H1 (cell line): ENCODE data around the gene TTC21A. TPM values are rescaled to one million over a fixed set of nuclear protein-coding genes. Genes with fewer than 3 reads are reported as not detected.

ENCODE experiments used
- CTCF ChIA-PET: fragments of 300-600 bp; sonication (Branson Sonifier 250); formaldehyde crosslinking; loops from one replicate; lab custom pipeline; 2021; ENCODE audit not compliant: partially characterized antibody; lab: Charles Lee
- POLR2A ChIA-PET: fragments of 300-600 bp; sonication (Branson Sonifier 250); formaldehyde crosslinking; loops from one replicate; lab custom pipeline; 2021; ENCODE audit warnings: inconsistent platforms; ENCODE audit not compliant: partially characterized antibody; lab: Charles Lee
- DNase-seq, 2 experiments: peaks; one replicate each; pipeline versions ENCODE4 v3.0.0 to v3.0.0-alpha.2; 2010 to 2022; ENCODE audit warnings: low spot score in 2 of 2, low read depth in 1 of 2, mixed read lengths in 1 of 2
- FAIRE-seq: peaks from 2 replicates; lab custom pipeline; 2011; peaks lifted over from hg19 to GRCh38; lab: Jason Lieb, UNC
- H2AFZ ChIP-seq: 2 replicates; pipeline ENCODE4 v1.8.1; 2012; ENCODE audit warnings: low read length, inconsistent platforms
- H2AK5ac ChIP-seq: 2 replicates; pipeline ENCODE4 v1.6.1; 2013; ENCODE audit warnings: low read depth, low read length
- H2BK120ac ChIP-seq: replicated peaks from 2 replicates; pipeline ENCODE3; 2013; ENCODE audit warnings: low read depth, low read length, inconsistent platforms
- H2BK12ac ChIP-seq: 2 replicates; pipeline ENCODE4 v1.6.1; 2013; ENCODE audit warnings: low read depth, low read length
- H2BK15ac ChIP-seq: 2 replicates; pipeline ENCODE4 v1.6.1; 2013; ENCODE audit warnings: low read length
- H2BK20ac ChIP-seq: 2 replicates; pipeline ENCODE4 v1.6.1; 2013; ENCODE audit warnings: low read length
- H2BK5ac ChIP-seq: 2 replicates; pipeline ENCODE4 v1.6.1; 2013; ENCODE audit warnings: low read depth, low read length
- H3K14ac ChIP-seq: 2 replicates; pipeline ENCODE4 v1.6.1; 2013; ENCODE audit warnings: inconsistent platforms; ENCODE audit not compliant: insufficient read length
- H3K18ac ChIP-seq: 2 replicates; pipeline ENCODE4 v1.6.1; 2013; ENCODE audit warnings: low read length; ENCODE audit errors: extremely low read depth
- H3K23ac ChIP-seq: 2 replicates; pipeline ENCODE4 v1.6.1; 2013; ENCODE audit warnings: inconsistent platforms; ENCODE audit not compliant: insufficient read length
- H3K23me2 ChIP-seq: 2 replicates; pipeline ENCODE4 v1.6.1; 2013; ENCODE audit warnings: low read depth, low read length
- H3K27ac ChIP-seq: 2 replicates; pipeline ENCODE4 v1.6.1; 2011; ENCODE audit warnings: low read depth, low read length, inconsistent platforms
- H3K27me3 ChIP-seq, 4 experiments: replicated peaks in 1 of 4; 1 replicate in 1 of 4; 2 replicates in 3 of 4; pipeline versions ENCODE4 v1.6.1 to v1.8.1; 2011 to 2013; ENCODE audit warnings: low read length in 3 of 4, mild to moderate bottlenecking in 3 of 4, inconsistent platforms in 2 of 4, mixed read lengths in 2 of 4, moderate library complexity in 1 of 4; ENCODE audit not compliant: control insufficient read depth in 3 of 4, insufficient read depth in 3 of 4; ENCODE audit errors: extremely low read depth in 1 of 4
- H3K36me3 ChIP-seq, 4 experiments: 2 replicates each; pipeline versions ENCODE4 v1.6.1 to v1.8.1; 2011 to 2013; ENCODE audit warnings: mild to moderate bottlenecking in 4 of 4, low read length in 3 of 4, moderate library complexity in 2 of 4, control low read depth in 1 of 4, inconsistent platforms in 1 of 4; ENCODE audit not compliant: insufficient read depth in 4 of 4, control insufficient read depth in 2 of 4
- H3K4ac ChIP-seq: replicated peaks from 2 replicates; pipeline ENCODE3; 2013; ENCODE audit warnings: low read length, low read depth, mixed read lengths, inconsistent platforms; ENCODE audit not compliant: insufficient read length
- H3K4me1 ChIP-seq, 4 experiments: replicated peaks in 1 of 4; 1 replicate in 1 of 4; 2 replicates in 3 of 4; pipeline versions ENCODE4 v1.6.1 to v1.8.1; 2011 to 2013; ENCODE audit warnings: low read length in 3 of 4, inconsistent platforms in 2 of 4, mixed read lengths in 1 of 4; ENCODE audit not compliant: insufficient read depth in 4 of 4, control insufficient read depth in 3 of 4
- H3K4me2 ChIP-seq, 2 experiments: 2 replicates each; pipeline versions ENCODE4 v1.6.1 to v1.8.1; 2011 to 2013; ENCODE audit warnings: low read depth in 2 of 2, low read length in 2 of 2, control low read depth in 1 of 2, inconsistent platforms in 1 of 2, mild to moderate bottlenecking in 1 of 2; ENCODE audit not compliant: insufficient read depth in 1 of 2
- H3K4me3 ChIP-seq, 4 experiments: fragments of 200-600, 300-600 bp in 1 of 4; sonication (generic), shearing (Covaris generic), sonication (Bioruptor Twin) in 1 of 4; 2 replicates each; pipeline versions ENCODE4 v1.5.1 to v1.8.1; 2011 to 2016; ENCODE audit warnings: low read length in 4 of 4, low read depth in 3 of 4, control low read depth in 2 of 4, inconsistent platforms in 2 of 4, mild to moderate bottlenecking in 2 of 4, mixed read lengths in 1 of 4, moderate library complexity in 1 of 4; ENCODE audit not compliant: insufficient read depth in 2 of 4; ENCODE audit errors: extremely low read depth in 1 of 4
- H3K56ac ChIP-seq: replicated peaks from 2 replicates; pipeline ENCODE3; 2013; ENCODE audit warnings: low read depth, mild to moderate bottlenecking, mixed read lengths, low read length, inconsistent platforms; ENCODE audit not compliant: insufficient read length
- H3K79me1 ChIP-seq: 2 replicates; pipeline ENCODE4 v1.6.1; 2013; ENCODE audit warnings: low read depth, low read length, control low read depth
- H3K79me2 ChIP-seq, 2 experiments: 2 replicates each; pipeline versions ENCODE4 v1.6.1 to v1.8.1; 2012 to 2013; ENCODE audit warnings: low read length in 2 of 2, mild to moderate bottlenecking in 2 of 2, inconsistent platforms in 1 of 2; ENCODE audit not compliant: insufficient read depth in 2 of 2, control insufficient read depth in 1 of 2
- H3K9ac ChIP-seq, 4 experiments: replicated peaks in 1 of 4; 1 replicate in 1 of 4; 2 replicates in 3 of 4; pipeline versions ENCODE4 v1.6.1 to v1.8.1; 2011 to 2013; ENCODE audit warnings: low read depth in 3 of 4, low read length in 3 of 4, control low read depth in 2 of 4, mild to moderate bottlenecking in 2 of 4, moderate library complexity in 2 of 4, inconsistent platforms in 1 of 4; ENCODE audit errors: extremely low read depth in 1 of 4
- H3K9me3 ChIP-seq, 2 experiments: 2 replicates each; pipeline versions ENCODE4 v1.6.1 to v1.8.1; 2012 to 2013; ENCODE audit warnings: mild to moderate bottlenecking in 2 of 2, moderate library complexity in 2 of 2, control low read depth in 1 of 2, inconsistent platforms in 1 of 2, low read depth in 1 of 2, low read length in 1 of 2, mixed read lengths in 1 of 2; ENCODE audit not compliant: insufficient read depth in 2 of 2
- H4K20me1 ChIP-seq, 2 experiments: replicated peaks in 1 of 2; 2 replicates each; pipeline versions ENCODE3 to v1.8.1; 2011 to 2013; ENCODE audit warnings: inconsistent platforms in 2 of 2, low read length in 2 of 2, mild to moderate bottlenecking in 1 of 2; ENCODE audit not compliant: insufficient read depth in 2 of 2, control insufficient read depth in 1 of 2
- H4K5ac ChIP-seq: 2 replicates; pipeline ENCODE4 v1.6.1; 2013; ENCODE audit warnings: low read length, low read depth, mixed read lengths, inconsistent platforms; ENCODE audit not compliant: insufficient read length
- H4K8ac ChIP-seq: 2 replicates; pipeline ENCODE4 v1.8.0; 2013; ENCODE audit warnings: mild to moderate bottlenecking, moderate library complexity, low read length, inconsistent platforms; ENCODE audit not compliant: insufficient read depth; ENCODE audit errors: extremely low read depth
- H4K91ac ChIP-seq: replicated peaks from 2 replicates; pipeline ENCODE3; 2013; ENCODE audit warnings: low read length, mixed read lengths, inconsistent platforms; ENCODE audit not compliant: insufficient read length
- CBX5 ChIP-seq: fragments of 300-800, 300-1000 bp; sonication (generic); IDR thresholded peaks from 2 replicates; pipeline ENCODE4 v1.7.1; 2016; ENCODE audit warnings: antibody characterized with exemption, low read length, low read depth
- EP300 ChIP-seq, 2 experiments: IDR thresholded peaks; 1 replicate in 1 of 2; 2 replicates in 1 of 2; pipeline ENCODE4 v1.6.1; 2011 to 2012; ENCODE audit warnings: low read depth in 2 of 2, low read length in 2 of 2, mild to moderate bottlenecking in 2 of 2, borderline replicate concordance in 1 of 2, inconsistent platforms in 1 of 2, moderate library complexity in 1 of 2
- HDAC6 ChIP-seq: IDR thresholded peaks from one replicate; pipeline ENCODE4 v1.7.1; 2012; ENCODE audit warnings: low read depth, mild to moderate bottlenecking, inconsistent platforms, low read length, moderate library complexity
- MAFK ChIP-seq: IDR thresholded peaks from 2 replicates; pipeline ENCODE4 v1.6.1; 2012; ENCODE audit warnings: low read depth, mild to moderate bottlenecking, improper control_type of control experiment, low read length
- POLR2A ChIP-seq, 2 experiments: IDR thresholded peaks; 1 replicate in 1 of 2; 2 replicates in 1 of 2; pipeline ENCODE4 v1.6.1; 2011; ENCODE audit warnings: low read depth in 2 of 2, low read length in 2 of 2, mild to moderate bottlenecking in 2 of 2; ENCODE audit errors: control extremely low read depth in 1 of 2
- POU5F1 ChIP-seq: IDR thresholded peaks from 2 replicates; pipeline ENCODE4 v1.6.1; 2011; ENCODE audit warnings: low read depth, mild to moderate bottlenecking, low read length, moderate library complexity
- RAD21 ChIP-seq, 2 experiments: IDR thresholded peaks in 1 of 2; conservative IDR thresholded peaks in 1 of 2; 2 replicates each; pipeline ENCODE4 v1.6.1; 2011; ENCODE audit warnings: low read depth in 2 of 2, low read length in 2 of 2, improper control_type of control experiment in 1 of 2, inconsistent platforms in 1 of 2, mild to moderate bottlenecking in 1 of 2, moderate library complexity in 1 of 2
- RBBP5 ChIP-seq: IDR thresholded peaks from 2 replicates; pipeline ENCODE4 v1.7.1; 2012; ENCODE audit warnings: low read depth, mild to moderate bottlenecking, inconsistent platforms, low read length, moderate library complexity, borderline replicate concordance
- SIN3A ChIP-seq, 2 experiments: IDR thresholded peaks in 1 of 2; conservative IDR thresholded peaks in 1 of 2; 2 replicates each; pipeline ENCODE4 v1.6.1; 2011 to 2012; ENCODE audit warnings: low read length in 2 of 2, improper control_type of control experiment in 1 of 2, low read depth in 1 of 2, mild to moderate bottlenecking in 1 of 2
- SP4 ChIP-seq: IDR thresholded peaks from 2 replicates; pipeline ENCODE4 v1.6.1; 2012; ENCODE audit warnings: low read length, inconsistent platforms
- TAF1 ChIP-seq: IDR thresholded peaks from 2 replicates; pipeline ENCODE4 v1.6.1; 2011; ENCODE audit warnings: mild to moderate bottlenecking, low read depth, low read length
- WGBS, 2 experiments: shearing (Covaris generic) in 1 of 2; methylation state at CpG; one replicate each; pipeline versions ENCODE4 v1.1.6 to v1.1.7; 2013 to 2015; ENCODE audit warnings: low lambda C conversion rate in 2 of 2, mixed read lengths in 2 of 2, inconsistent platforms in 1 of 2, low coverage in 1 of 2, missing lambda C conversion rate in 1 of 2; ENCODE audit not compliant: insufficient replicate concordance in 2 of 2, insufficient coverage in 1 of 2, insufficient read length in 1 of 2; ENCODE audit errors: extremely low coverage in 1 of 2, missing lambda C conversion rate in 1 of 2; 5-methylcytosine and 5-hydroxymethylcytosine counted together
- polyA plus RNA-seq, 7 experiments: library from polyadenylated mRNA; depleted of rRNA in 3 of 7; stranded (reverse) in 5 of 7; unstranded in 2 of 7; fragments of >200 nt in 5 of 7; fragments of 200-250 nt in 2 of 7; gene quantifications; 1 replicate in 5 of 7; 2 replicates in 1 of 7; 4 replicates in 1 of 7; pipeline versions ENCODE4 v1.2.1 to v1.2.3, GENCODE V29; 2011 to 2013; ENCODE audit warnings: missing spikeins in 2 of 7, mixed read lengths in 2 of 7
- total RNA-seq: library from RNA; stranded (reverse); fragmentation: NEBNext Ultra II Directional; extraction: Animal tissue kit (Norgen Biotek cat#: 25700); gene quantifications from 2 replicates; pipeline ENCODE4 v1.2.1, GENCODE V29; 2021

The TTC21A gene
- total and polyA plus RNA-seq, 2 of the 8 experiments (the other 6 are each of a cell fraction or from before 2014, with no cell fraction given), result 2.3 to 2.8 TPM

DNA sequence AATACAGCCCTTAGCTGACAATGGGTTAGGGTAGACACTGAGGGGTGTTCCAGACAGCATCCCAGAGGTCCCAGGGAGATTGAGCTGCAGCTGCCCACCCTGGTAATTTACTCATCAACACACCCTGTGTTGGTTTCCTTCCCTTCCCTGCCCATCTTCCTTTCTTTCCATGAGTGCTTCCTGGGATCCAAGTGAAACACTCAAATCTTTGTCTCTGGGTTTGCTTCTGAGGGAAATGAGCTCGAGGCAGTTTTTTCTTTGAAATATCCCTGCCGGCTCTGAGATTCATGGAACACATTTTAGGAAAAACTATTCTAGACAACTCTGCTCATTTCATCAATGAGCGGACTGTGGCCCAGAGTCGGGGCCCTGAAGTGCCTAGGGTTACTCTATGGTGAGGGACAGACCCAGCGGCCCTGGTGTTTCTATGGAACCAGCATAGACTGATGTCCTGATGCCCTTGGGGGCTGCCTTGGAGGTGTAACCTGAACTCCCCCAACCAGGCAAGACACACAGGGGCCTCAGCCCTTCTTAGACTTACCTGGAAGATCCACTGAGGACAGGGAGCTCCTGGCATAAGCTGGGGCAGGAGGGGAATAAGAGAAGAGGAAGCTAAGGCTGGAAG is 60.8 kb downstream of the TTC21A start:
- H3K4me3 ChIP-seq, result no peak overlapping the region
- ChIA-PET POLR2A (interaction anchor here (1.2 to 1.4 kb wide), 5 partner anchors 10 to 52 kb away, joined by 3 to 4 read pairs (median 3); no protein-coding TSS in a partner anchor), CTCF (interaction anchor here (0.6 to 6.2 kb wide), 10 partner anchors 10 to 124 kb away, joined by 3 to 42 read pairs (median 8); no protein-coding TSS in a partner anchor)
- H2AK5ac ChIP-seq, result no peak overlapping the region
- 85% methylated on average over 5 of the region's 5 CpGs; no CpG with 5 or more reads in 1 of the 2 experiments for WGBS, 2 experiments
- no peak overlapping the region for H2BK120ac ChIP-seq
- H3K27me3 ChIP-seq, result no peaks in the 10 kb centered on the region
- no peaks in the 10 kb centered on the region for H3K36me3 ChIP-seq
- no peaks in the 10 kb centered on the region for H3K23me2 ChIP-seq
- H3K18ac ChIP-seq, result no peak overlapping the region
- no peak overlapping the region for H3K9ac ChIP-seq
- H3K9me3 ChIP-seq, result no peaks in the 10 kb centered on the region; a peak in 1 of 4 replicates
- H3K14ac ChIP-seq, result no peak overlapping the region
- peaks cover 0 to 11% (median 4%) of the 10 kb centered on the region in 4 experiments; a peak in 4 of 7 replicates for H3K4me1 ChIP-seq
- no peak overlapping the region for H3K56ac ChIP-seq
- no peaks in the 10 kb centered on the region for H4K20me1 ChIP-seq
- H3K4ac ChIP-seq, result no peak overlapping the region
- H2BK12ac ChIP-seq, result no peak overlapping the region
- no peak overlapping the region for H3K23ac ChIP-seq
- H2BK15ac ChIP-seq, result 0 out of 2 replicates have a peak overlapping the region, but pooled peaks have one; percentile 53
- no peaks in the 10 kb centered on the region for H3K79me1 ChIP-seq
- no peak overlapping the region for H4K5ac ChIP-seq
- no peak overlapping the region for H3K27ac ChIP-seq
- H4K8ac ChIP-seq, result no peak overlapping the region
- H4K91ac ChIP-seq, result no peak overlapping the region
- FAIRE-seq (no peak), DNase-seq (no peak)
- 0 out of 2 replicates have a peak overlapping the region, but pooled peaks have one; percentile 43 for H2BK20ac ChIP-seq
- H3K79me2 ChIP-seq, result no peaks in the 10 kb centered on the region
- no peak overlapping the region for H2AFZ ChIP-seq
- H2BK5ac ChIP-seq, result no peak overlapping the region
- no peak overlapping the region for H3K4me2 ChIP-seq
- TF ChIP-seq SP4 (no peak), HDAC6 (no peak), CBX5 (no peak), RBBP5 (no peak), POU5F1 (no peak), POLR2A (IDR thresholded peaks at IDR 0.05; ENCODE audit: control extremely low read depth in 1 of 2, low read depth in 2 of 2, low read length in 2 of 2) (no peak), MAFK (no peak), SIN3A (conservative IDR thresholded peaks at IDR 0.05 in 1 of 2, IDR thresholded peaks at IDR 0.05 in 1 of 2; ENCODE audit: low read depth in 1 of 2, low read length in 2 of 2) (no peak), TAF1 (no peak), EP300 (IDR thresholded peaks at IDR 0.05; ENCODE audit: borderline replicate concordance in 1 of 2, low read depth in 2 of 2, low read length in 2 of 2) (no peak), RAD21 (IDR thresholded peaks at IDR 0.05 in 1 of 2, conservative IDR thresholded peaks at IDR 0.05 in 1 of 2; ENCODE audit: low read depth in 2 of 2, low read length in 2 of 2) (no peak)
